Fibroblast of lung (primary cell): ENCODE results near the gene ITGB1BP2.

ENCODE experiments used
- EZH2 ChIP-seq: IDR thresholded peaks from 2 replicates; pipeline ENCODE4 v1.5.1; 2012; ENCODE audit warnings: low read length, control low read depth, mild to moderate bottlenecking; ENCODE audit errors: missing control alignments
- TF ChIP-seq, protein P1 (sequence below), 2 donors: IDR thresholded peaks in 1 of 2; conservative IDR thresholded peaks in 1 of 2; 1 replicate in 1 of 2; 2 replicates in 1 of 2; pipeline ENCODE4 v1.5.1; 2011 to 2012; ENCODE audit warnings: low read length in 2 of 2, control low read depth in 1 of 2, inconsistent platforms in 1 of 2, low read depth in 1 of 2, mild to moderate bottlenecking in 1 of 2

DNA sequence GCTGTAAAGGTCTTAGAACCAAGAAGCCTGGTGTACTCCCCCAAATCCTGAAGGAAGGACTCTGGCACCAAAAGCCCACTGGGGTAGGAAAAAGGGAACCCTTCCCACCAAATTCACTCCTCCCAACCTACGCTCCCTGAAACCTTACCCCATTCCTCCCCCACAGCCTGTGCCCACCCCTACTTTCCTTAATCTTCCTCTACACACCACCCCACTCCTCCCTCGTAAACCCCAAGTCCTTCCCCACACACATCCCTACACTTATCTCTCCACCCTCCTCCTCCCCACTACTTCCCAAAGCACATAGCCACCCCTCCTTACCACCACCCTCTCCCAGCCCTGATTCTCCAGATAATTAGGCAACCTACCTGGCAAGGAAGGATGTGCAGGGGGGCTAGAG lies 49.3 kb upstream of the ITGB1BP2 start:
- TF ChIP-seq, protein P1, sequence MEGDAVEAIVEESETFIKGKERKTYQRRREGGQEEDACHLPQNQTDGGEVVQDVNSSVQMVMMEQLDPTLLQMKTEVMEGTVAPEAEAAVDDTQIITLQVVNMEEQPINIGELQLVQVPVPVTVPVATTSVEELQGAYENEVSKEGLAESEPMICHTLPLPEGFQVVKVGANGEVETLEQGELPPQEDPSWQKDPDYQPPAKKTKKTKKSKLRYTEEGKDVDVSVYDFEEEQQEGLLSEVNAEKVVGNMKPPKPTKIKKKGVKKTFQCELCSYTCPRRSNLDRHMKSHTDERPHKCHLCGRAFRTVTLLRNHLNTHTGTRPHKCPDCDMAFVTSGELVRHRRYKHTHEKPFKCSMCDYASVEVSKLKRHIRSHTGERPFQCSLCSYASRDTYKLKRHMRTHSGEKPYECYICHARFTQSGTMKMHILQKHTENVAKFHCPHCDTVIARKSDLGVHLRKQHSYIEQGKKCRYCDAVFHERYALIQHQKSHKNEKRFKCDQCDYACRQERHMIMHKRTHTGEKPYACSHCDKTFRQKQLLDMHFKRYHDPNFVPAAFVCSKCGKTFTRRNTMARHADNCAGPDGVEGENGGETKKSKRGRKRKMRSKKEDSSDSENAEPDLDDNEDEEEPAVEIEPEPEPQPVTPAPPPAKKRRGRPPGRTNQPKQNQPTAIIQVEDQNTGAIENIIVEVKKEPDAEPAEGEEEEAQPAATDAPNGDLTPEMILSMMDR (conservative IDR thresholded peaks at IDR 0.05 in 1 of 2, IDR thresholded peaks at IDR 0.05 in 1 of 2; ENCODE audit: low read depth in 1 of 2, low read length in 2 of 2): no peak
- TF ChIP-seq EZH2: no peak
